Parathyroid adenoma (tissue), 2 donors: ENCODE measurements around the gene ABCC4.

Experiments used
- H2AFZ ChIP-seq: fragments of 300-600 bp; sonication (generic); one replicate; pipeline ENCODE4 v1.7.0; 2017; ENCODE audit warnings: antibody characterized with exemption, mild to moderate bottlenecking
- H3K27ac ChIP-seq: fragments of 300-600 bp; sonication (generic); one replicate; pipeline ENCODE4 v1.7.0; 2017
- H3K27me3 ChIP-seq: fragments of 300-600 bp; sonication (generic); one replicate; pipeline ENCODE4 v1.7.0; 2017; ENCODE audit warnings: low read length; ENCODE audit not compliant: control insufficient read depth, insufficient read depth
- H3K36me3 ChIP-seq: fragments of 300-600 bp; sonication (generic); one replicate; pipeline ENCODE4 v1.7.0; 2017; ENCODE audit warnings: low read length; ENCODE audit not compliant: control insufficient read depth, insufficient read depth
- H3K4me1 ChIP-seq: fragments of 300-600 bp; sonication (generic); one replicate; pipeline ENCODE4 v1.7.0; 2017; ENCODE audit warnings: control low read depth
- H3K4me2 ChIP-seq: fragments of 300-600 bp; sonication (generic); one replicate; pipeline ENCODE4 v1.7.0; 2017; ENCODE audit warnings: low read length
- H3K4me3 ChIP-seq: fragments of 300-600 bp; sonication (generic); one replicate; pipeline ENCODE4 v1.7.0; 2017; ENCODE audit warnings: low read depth, low read length
- H3K79me2 ChIP-seq: fragments of 300-600 bp; sonication (generic); one replicate; pipeline ENCODE4 v1.7.0; 2017; ENCODE audit warnings: control low read depth
- H3K9ac ChIP-seq: fragments of 300-600 bp; sonication (generic); one replicate; pipeline ENCODE4 v1.7.0; 2017; ENCODE audit warnings: mild to moderate bottlenecking
- H3K9me3 ChIP-seq: fragments of 300-600 bp; sonication (generic); one replicate; pipeline ENCODE4 v1.7.0; 2017; ENCODE audit warnings: low read length; ENCODE audit not compliant: control insufficient read depth
- CTCF ChIP-seq: fragments of 300-600 bp; sonication (generic); IDR thresholded peaks from one replicate; pipeline ENCODE4 v1.7.0; 2017; ENCODE audit warnings: antibody characterized with exemption, mild to moderate bottlenecking
- donor health status: primary hyperparathyroidism.

The ABCC4 gene

DNA sequence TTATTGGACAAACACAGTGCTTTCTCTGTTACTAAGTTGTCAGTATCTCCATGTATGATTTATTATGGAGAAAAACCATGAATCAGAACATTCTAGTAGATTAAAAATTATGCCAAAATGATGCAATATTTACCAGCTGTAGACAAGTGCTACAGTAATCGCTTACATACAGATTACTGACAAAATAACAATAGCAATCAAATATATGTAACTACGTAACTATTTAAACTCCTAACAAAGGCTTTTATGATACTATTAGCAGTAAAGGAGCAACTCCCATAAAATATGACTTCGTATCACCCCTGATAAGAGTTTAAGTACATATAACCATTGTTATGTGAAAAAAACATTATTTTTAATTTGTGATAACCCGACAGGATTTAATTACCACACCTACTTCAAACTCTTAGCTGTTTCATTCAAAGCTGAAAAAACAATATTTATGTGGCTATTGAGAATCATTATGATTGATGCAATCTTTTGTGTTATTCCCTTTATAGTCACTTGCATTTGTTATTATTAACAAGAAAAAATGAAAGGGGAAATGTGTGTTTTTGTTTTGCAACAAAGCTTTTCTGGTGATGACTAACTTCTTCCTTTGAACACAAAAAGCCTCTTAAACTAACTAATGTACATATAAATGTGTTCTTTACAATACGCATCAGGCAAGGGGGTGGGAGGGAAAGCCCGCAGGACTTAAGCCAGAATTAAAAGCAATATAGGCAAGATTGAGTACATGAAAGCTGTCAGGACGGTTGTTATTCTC is 147.4 kb downstream of the ABCC4 start:
- Histone ChIP-seq H3K27me3 (no peaks in the 10 kb centered on the region), H3K4me2 (no peak overlapping the region), H3K4me1 (no peaks in the 10 kb centered on the region), H3K9ac (no peak overlapping the region), H2AFZ (no peak overlapping the region), H3K36me3 (no peaks in the 10 kb centered on the region), H3K27ac (no peak overlapping the region), H3K79me2 (no peaks in the 10 kb centered on the region), H3K9me3 (no peaks in the 10 kb centered on the region), H3K4me3 (no peak overlapping the region)
- TF ChIP-seq CTCF, result no peak

DNA sequence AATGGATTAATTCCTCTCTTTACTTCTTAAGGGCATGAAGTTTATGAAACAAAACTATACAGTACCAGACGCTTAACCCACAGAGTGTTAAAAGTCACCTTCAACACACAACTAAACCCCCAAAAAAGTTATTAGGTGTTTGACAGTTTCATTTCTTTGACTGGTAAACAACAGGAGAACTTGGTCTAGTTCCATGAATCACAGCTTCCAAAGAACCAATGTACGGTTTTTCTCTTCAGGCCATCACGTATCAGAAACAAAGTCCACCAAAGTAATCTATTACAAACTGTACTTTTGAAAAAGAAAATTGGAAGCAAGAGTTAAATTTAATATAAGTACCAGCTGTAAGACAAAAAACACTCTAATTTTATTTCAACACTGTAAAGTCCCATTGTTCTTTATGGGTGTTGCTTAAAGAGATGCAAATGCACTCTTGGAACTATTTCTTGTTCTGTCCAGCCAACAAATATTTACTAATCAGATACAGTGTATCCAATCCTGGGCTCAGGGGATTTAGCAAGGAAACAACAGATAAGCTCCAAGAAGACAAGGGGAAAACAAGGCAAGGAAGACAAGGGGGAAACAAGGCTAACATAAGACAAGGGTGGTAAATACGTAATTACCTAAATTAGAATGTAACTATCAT is 149.2 kb downstream of the ABCC4 start:
- no peaks in the 10 kb centered on the region for H3K4me1 ChIP-seq
- no peak overlapping the region for H2AFZ ChIP-seq
- H3K9ac ChIP-seq, result no peak overlapping the region
- H3K79me2 ChIP-seq, result no peaks in the 10 kb centered on the region
- H3K27me3 ChIP-seq, result no peaks in the 10 kb centered on the region
- TF ChIP-seq CTCF, result no peak
- no peak overlapping the region for H3K4me2 ChIP-seq
- H3K27ac ChIP-seq, result no peak overlapping the region
- no peaks in the 10 kb centered on the region for H3K9me3 ChIP-seq
- H3K4me3 ChIP-seq, result no peak overlapping the region
- H3K36me3 ChIP-seq, result no peaks in the 10 kb centered on the region

GRCh38 chr13:95150555-95150954 is 150.7 kb downstream of the ABCC4 start:
- H3K4me1 ChIP-seq, result no peaks in the 10 kb centered on the region
- no peaks in the 10 kb centered on the region for H3K27me3 ChIP-seq
- TF ChIP-seq CTCF, result no peak
- H3K9ac ChIP-seq, result no peak overlapping the region
- no peak overlapping the region for H2AFZ ChIP-seq
- no peak overlapping the region for H3K4me3 ChIP-seq
- H3K27ac ChIP-seq, result no peak overlapping the region
- no peaks in the 10 kb centered on the region for H3K36me3 ChIP-seq
- no peaks in the 10 kb centered on the region for H3K79me2 ChIP-seq
- no peaks in the 10 kb centered on the region for H3K9me3 ChIP-seq
- no peak overlapping the region for H3K4me2 ChIP-seq

DNA sequence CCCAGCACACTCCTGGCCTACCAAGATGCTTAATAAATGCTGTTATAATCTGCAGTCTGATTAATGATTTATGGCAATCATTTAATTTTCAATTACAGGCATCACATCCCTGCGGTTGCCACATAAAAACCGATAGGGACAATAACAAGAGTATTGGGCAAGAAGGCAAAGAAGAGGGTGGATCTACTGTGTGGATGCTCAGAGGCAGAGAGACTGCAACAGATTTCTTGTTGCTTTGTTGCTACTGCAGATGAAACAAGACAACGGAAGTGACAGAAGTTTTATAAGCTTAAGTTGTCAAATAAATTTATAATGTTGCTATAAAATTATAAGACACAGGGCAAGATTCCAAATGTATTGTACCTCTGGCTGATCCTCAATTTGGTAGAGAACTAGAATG is 154.8 kb downstream of the ABCC4 start:
- H3K27ac ChIP-seq, result no peak overlapping the region
- H3K4me1 ChIP-seq, result no peaks in the 10 kb centered on the region
- no peak overlapping the region for H2AFZ ChIP-seq

More for the DNA sequence above, 154.8 kb downstream of the ABCC4 start:
- Histone ChIP-seq H3K36me3 (no peaks in the 10 kb centered on the region), H3K27me3 (no peaks in the 10 kb centered on the region), H3K4me3 (no peak overlapping the region), H3K9ac (no peak overlapping the region), H3K9me3 (no peaks in the 10 kb centered on the region), H3K79me2 (no peaks in the 10 kb centered on the region), H3K4me2 (no peak overlapping the region)
- no peak for TF ChIP-seq CTCF
